ENCODE measurements around the gene LRBA.

The LRBA gene

GRCh38 chr4:150725957-150726523 lies 289.0 kb downstream of the LRBA start:
- DNase-seq (ENCODE audit: low spot score), result no peak

DNA sequence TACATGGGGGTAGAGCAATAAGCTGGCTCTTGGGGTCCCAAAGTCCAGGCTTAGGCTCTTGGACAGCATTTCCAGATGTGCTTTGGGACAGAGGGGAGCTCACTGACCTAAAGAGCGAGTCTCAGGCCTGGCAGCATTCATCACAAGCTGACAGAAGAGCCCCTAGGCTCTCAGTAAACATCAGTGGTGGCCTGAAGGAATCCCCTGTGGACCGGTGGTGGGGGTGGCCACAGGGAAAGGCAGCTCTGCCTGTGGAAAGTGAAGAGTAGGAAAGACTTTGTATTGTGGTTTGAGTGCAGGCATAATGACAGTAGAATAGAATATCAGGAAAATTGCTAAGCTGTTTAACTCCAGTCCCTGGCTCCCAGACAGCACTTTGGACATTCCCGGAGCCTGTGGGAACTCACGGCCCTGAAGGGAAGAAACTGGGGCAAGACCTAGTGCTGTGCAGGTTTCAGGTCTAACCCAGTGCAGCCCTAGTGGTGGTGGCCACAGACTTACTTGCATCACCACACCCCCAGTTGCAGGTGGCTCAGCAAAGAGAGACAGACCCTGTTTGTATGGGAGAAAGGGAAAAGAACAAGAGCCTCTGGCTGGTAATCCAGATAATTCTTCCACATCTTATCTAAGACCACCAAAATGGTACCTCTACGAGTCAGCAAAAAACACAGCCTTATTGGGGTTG lies 291.2 kb downstream of the LRBA start:
- DNase-seq (ENCODE audit: low spot score), result no peak

DNA sequence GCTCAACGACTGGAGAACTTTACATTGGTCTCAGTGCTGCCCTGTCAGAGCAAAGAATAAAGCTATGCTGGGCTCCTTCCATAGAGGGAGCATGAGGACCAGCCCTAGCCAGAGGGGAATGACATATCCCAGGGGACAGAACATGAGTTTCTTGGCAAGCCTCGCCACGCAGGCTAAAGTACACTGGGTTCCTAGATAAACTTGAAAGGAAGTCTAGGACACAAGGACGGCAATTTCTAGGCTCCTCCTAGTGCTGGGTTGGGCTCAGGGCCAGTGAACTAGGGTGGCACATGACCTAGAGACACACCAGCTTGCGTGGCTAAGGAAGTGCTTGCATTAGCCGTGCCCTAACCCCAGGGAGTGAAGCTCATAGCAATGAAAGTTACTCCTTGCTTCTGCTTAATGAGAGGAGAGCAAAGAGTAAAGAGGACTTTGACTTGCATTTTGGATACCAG lies 292.1 kb downstream of the LRBA start:
- DNase-seq (ENCODE audit: low spot score), result no peak

- DNase-seq (ENCODE audit: low spot score), result no peak
These were observed 294.0 kb downstream of the LRBA start for GRCh38 chr4:150720973-150721518.

DNA sequence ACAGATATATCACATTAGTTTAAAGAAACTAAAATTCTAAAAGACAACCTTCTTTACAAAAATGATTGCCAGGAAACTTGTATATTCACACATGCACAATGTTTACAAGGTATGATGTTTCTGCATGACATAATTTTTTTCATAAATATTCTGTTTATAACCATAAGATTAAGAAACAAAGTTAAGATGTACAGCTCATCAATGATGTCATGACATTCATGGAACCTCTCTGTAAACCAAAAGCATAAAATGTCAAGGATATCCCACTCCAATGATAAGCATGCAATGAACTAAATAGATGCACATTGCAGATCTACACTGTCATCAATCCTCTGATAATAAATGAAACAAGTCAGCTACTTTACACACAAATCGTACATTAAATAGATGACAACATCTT lies 297.1 kb downstream of the LRBA start:
- no peak for DNase-seq (ENCODE audit: low spot score)

GRCh38 chr4:150714462-150715438 lies 300.3 kb downstream of the LRBA start:
- no peak for DNase-seq (ENCODE audit: low spot score)

DNA sequence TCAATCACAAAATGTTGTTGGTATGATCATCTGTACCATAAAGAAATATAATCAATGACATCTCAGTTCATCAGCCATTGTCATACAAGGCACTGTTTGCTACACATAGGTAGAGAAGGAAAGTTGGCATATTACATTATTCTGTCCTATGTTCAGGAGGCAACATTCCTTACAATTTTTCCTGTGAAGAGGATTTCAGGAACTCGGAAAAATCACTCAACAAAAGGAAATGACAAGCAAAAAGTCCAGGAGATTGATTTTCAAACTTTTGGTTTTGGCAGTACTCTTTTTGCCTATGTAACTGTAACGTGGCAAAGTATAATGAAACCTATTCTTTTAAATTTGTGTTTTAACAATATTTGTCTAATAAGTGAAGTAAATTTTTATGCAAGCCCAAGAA lies 301.8 kb downstream of the LRBA start:
- DNase-seq (ENCODE audit: low spot score), result no peak

DNA sequence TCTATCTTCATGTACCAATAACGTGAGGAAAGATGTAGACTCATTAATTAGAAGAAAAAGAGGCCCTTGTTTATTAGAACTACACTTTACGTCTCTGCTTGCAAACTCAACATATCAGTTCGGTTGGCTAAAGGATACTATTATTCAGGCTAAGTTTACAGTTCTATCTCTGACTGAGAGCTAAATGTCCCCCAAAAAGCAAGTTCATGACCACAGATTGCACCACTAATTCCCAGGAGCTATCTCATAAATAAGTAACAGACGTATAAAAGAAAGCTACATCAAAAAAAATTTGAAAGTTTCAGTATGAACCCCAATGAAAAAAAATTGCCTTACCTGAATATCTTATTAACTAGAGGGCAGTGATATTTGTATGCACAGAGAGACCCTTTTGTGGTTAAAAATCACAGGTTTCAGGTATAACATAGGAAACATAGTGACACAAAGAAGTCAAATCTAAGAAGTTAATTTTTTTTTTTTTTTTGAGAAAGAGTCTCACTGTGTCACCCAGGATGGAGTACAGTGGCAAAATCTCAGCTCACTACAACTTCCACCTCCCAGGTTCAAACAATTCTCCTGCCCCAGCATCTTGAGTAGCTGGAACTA lies 304.2 kb downstream of the LRBA start:
- DNase-seq (ENCODE audit: low spot score), result no peak

DNA sequence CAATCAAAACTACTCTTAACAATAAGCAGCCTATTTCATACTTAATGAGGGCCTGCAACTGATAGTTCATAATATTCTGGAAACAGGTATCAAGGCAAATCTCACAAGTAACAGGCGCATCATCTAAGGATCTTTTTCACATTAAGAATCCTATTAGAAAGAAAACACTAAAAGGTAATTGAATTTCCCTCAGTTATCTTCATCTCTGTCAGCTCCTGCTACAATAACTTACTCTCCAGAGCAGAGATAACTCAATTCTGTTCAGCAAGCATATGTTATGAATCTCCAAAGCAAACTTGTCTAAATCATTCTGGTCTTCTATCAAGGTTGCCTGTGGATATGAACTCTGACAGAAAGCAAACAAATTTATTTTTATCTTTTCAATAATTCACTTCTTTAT lies 307.1 kb downstream of the LRBA start:
- DNase-seq (ENCODE audit: low spot score), result no peak

DNA sequence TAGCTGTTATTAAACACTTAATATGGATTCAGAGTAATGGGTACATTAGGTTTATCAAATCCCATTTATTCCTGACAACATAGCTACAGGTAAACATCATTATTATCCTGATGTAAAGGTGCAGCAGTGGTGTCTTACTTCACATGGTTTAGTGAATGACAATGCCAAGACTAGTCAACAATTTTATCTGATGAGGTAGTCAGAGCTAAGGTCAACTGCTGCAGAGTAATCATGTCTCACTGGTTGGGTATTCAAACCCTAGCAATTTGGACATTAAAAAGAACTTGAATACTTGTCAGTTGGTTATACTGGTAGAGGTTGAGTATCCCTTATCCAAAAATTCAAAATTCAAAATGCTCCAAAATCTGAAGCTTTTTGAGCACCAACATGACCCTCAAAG lies 315.5 kb downstream of the LRBA start:
- no peak for DNase-seq (ENCODE audit: low spot score)

GRCh38 chr4:150695162-150695561 lies 319.9 kb downstream of the LRBA start:
- no peak for DNase-seq (ENCODE audit: low spot score)

- DNase-seq (ENCODE audit: low spot score), result no peak
These were observed 320.6 kb downstream of the LRBA start for GRCh38 chr4:150694438-150694837.

DNA sequence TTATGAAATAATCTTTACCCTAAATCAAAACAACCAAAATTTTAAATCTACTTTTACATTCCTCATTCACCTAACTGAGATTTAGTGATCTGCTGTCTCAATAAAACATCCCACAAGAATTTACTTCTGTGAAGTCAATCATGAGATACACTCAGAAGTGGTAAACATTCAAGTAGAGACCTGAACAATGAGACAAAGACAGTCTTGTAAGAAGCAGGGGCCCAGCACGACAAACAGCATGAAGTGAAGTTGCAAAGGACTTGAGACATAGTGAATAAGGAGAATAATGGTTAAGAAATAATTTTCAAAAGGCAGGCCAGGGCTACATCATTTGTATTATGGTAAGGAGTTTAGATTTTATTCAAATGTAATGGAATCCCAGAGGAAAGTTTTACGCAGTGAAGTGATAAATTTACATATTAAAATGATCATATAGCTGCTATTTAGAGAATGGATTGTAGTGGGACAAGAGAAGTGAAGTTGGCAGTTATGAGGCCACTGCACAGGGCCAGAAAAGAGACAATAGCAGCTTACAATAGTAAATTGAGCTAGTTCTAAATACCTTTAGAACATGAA lies 331.2 kb downstream of the LRBA start:
- DNase-seq (ENCODE audit: low spot score), result no peak

GRCh38 chr4:150682126-150682525 lies 333.0 kb downstream of the LRBA start:
- DNase-seq (ENCODE audit: low spot score), result no peak

DNA sequence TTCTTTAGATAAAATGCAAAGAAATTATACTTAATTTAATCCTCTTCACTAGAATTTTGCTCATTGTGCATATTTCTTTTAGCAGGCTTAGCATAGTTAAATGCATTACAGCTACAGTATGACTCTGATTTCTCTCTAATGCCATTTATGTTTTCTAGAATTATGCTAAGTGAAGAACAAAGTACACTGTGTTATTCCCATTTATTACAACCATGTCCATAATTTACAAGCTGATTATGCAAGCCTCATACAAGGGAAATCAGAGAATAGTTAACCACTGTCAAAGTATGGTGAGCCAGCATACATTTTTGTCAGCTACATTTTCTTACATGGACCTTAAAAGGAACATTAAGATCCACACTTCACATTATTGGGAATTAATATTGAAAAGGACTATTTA lies 334.0 kb downstream of the LRBA start:
- DNase-seq (ENCODE audit: low spot score), result no peak

DNA sequence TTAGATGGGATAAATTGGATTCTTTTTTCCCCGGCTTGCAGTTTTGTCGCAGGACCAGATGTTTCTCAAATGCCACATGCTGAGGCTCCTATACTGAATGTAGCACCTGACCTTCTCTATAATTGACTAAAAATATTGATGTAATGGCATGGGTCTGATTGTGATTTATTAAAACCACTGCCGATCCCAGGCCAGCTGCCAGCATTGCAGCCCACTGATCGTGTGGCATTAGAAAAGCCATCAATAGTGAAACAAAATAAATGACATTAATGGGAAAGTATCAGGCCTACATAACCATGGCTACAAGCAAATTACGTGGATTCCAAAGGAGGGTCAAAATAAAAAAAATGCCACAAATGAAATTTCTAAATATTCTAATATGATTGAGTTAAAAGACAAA lies 334.4 kb downstream of the LRBA start:
- no peak for DNase-seq (ENCODE audit: low spot score)

- DNase-seq (ENCODE audit: low spot score), result no peak
These were observed 335.2 kb downstream of the LRBA start for GRCh38 chr4:150679765-150680343.

- DNase-seq (ENCODE audit: low spot score), result no peak
These were observed 335.9 kb downstream of the LRBA start for GRCh38 chr4:150679018-150679764.

- DNase-seq (ENCODE audit: low spot score), result no peak
These were observed 341.3 kb downstream of the LRBA start for GRCh38 chr4:150673793-150674192.

GRCh38 chr4:150668824-150669223 lies 346.3 kb downstream of the LRBA start:
- no peak for DNase-seq (ENCODE audit: low spot score)

- no peak for DNase-seq (ENCODE audit: low spot score)
These were observed 350.1 kb downstream of the LRBA start for GRCh38 chr4:150664935-150665334.

All from CD4-positive, alpha-beta T cell treated with Interleukin-6 at 100 ng/mL for 8 hours (primary cell).